Body of pancreas (tissue), 4 donors: ENCODE measurements around the gene RER1.

ENCODE experiments used
- CTCF ChIP-seq, 7 experiments: fragments of 450-650 bp in 4 of 7; fragments of 200-600 bp in 3 of 7; sonication (generic) in 3 of 7; IDR thresholded peaks; one replicate each; pipeline ENCODE4 v1.5.1; 2016 to 2019; ENCODE audit warnings: antibody characterized with exemption in 7 of 7
- POLR2A ChIP-seq, 3 donors: fragments of 450-650 bp; IDR thresholded peaks; one replicate each; pipeline ENCODE4 v1.6.1; 2016; ENCODE audit warnings: antibody characterized with exemption in 3 of 3, mild to moderate bottlenecking in 2 of 3

GRCh38 chr1:2356911-2357845 is 34.5 kb upstream of the RER1 start:
- no peak for TF ChIP-seq CTCF (IDR thresholded peaks at IDR 0.05)
- TF ChIP-seq POLR2A (IDR thresholded peaks at IDR 0.05): no peak
